ENCODE measurements around the gene HMGCS1.
"Not testable (repeated sequence)": the region's sequence is repeated elsewhere in the genome, so short reads cannot be mapped to it uniquely, and the experiment has no call there.

Gene HMGCS1

DNA sequence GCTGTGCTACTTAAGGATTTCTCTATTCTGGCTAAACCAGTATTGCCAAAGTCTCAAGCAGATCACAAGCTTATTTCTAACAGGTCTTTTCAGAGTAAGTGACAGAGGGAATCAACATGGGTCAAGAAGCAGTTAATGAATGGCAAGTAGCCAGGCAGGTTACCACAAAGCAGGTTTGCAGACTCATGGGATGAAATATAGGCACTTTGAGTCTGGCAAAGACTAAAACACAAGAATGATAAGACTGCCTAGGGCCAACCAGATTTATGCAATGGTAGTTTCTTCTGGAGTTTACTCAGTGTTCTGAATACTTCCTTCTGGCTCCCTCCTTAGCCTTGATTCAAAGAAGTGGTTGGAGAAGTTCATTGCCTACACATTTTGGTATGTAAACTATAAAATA lies 3.6 kb downstream of the HMGCS1 start:
- Histone ChIP-seq H3K27ac (replicated peaks) (no peak overlapping the region), H3K27me3 (ENCODE audit: insufficient read depth, poor library complexity, severe bottlenecking) (no peaks in the 10 kb centered on the region), H3K4me3 (replicated peaks; ENCODE audit: insufficient read depth, low read length) (no peak overlapping the region)
- TF ChIP-seq CTCF (IDR thresholded peaks at IDR 0.05; ENCODE audit: insufficient read depth, low read length) = no peak
- no peak for TF ChIP-seq GABPA (IDR thresholded peaks at IDR 0.05; ENCODE audit: low read depth)
- no peak for TF ChIP-seq REST (IDR thresholded peaks at IDR 0.05; ENCODE audit: insufficient replicate concordance, low read depth)
- no peak for DNase-seq (ENCODE audit: low read depth in 1 of 2, low spot score in 1 of 2)

DNA sequence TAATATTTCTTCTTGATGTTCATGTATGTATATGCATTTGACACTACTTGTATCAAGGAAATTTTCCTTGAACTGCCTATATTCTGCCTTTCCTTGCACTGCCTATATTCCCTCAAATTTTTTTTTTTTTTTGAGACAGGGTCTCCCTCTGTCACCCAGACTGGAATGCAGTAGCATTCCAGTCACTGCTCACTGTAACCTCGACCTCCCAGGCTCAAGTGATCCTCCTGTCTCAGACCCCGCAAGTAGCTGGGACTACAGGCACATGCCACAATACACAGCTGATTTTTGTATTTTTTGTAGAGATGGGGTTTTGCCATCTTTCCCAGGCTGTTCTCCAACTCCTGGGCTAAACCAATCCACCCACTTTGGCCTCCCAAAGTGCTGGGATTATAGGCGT lies 4.1 kb downstream of the HMGCS1 start:
- no peak for TF ChIP-seq POLR2AphosphoS5 (IDR thresholded peaks at IDR 0.05; ENCODE audit: low read depth)
- TF ChIP-seq REST (IDR thresholded peaks at IDR 0.05; ENCODE audit: insufficient replicate concordance, low read depth) = no peak
- no peak for TF ChIP-seq CTCF (IDR thresholded peaks at IDR 0.05; ENCODE audit: insufficient read depth, low read length)
- no peak for TF ChIP-seq GABPA (IDR thresholded peaks at IDR 0.05; ENCODE audit: low read depth)
- TF ChIP-seq SPI1 (IDR thresholded peaks at IDR 0.05; ENCODE audit: borderline replicate concordance, low read depth) = no peak
- DNase-seq (ENCODE audit: low read depth in 1 of 2, low spot score in 1 of 2) = no peak
- no peak overlapping the region for H3K4me3 ChIP-seq (replicated peaks; ENCODE audit: insufficient read depth, low read length)
- no peak overlapping the region for H3K27ac ChIP-seq (replicated peaks)
- H3K27me3 ChIP-seq (ENCODE audit: insufficient read depth, poor library complexity, severe bottlenecking) = no peaks in the 10 kb centered on the region

- H3K27me3 ChIP-seq (ENCODE audit: insufficient read depth, poor library complexity, severe bottlenecking); H3K27ac ChIP-seq (replicated peaks); H3K4me3 ChIP-seq (replicated peaks; ENCODE audit: insufficient read depth, low read length); DNase-seq (ENCODE audit: low read depth in 1 of 2, low spot score in 1 of 2): not testable (repeated sequence)
Measured at GRCh38 chr5:43306954-43307353, 6.3 kb downstream of the HMGCS1 start.

DNA sequence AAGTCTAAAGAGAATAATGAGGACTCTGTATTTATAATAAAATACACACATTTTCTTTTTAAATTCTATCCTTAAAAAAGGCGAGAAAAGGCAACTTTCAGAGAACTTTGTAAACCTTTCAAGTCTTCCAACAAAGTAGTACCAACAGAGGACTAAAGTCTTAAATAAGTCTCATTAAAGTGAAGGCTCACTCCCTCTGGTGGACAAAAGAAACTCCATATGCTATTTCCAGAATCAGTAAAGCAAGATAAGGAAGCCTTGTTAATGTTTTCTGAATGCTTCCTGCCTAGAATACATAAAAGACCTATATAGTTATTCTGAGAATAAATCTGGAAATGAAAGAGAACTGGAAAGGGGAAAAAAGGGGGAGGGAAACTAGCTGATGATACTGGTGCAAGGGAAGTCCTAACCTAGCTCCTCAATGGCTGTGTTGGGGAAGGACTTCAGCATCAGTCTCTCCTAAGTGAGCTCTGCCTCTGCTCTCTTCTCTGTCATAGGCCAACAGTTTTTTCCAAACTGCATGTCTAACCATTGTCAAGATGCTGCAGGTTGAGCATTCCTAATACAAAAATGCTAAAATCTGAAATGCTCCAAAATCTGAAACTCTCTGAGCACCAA lies 7.2 kb downstream of the HMGCS1 start:
- Histone ChIP-seq H3K27me3 (ENCODE audit: insufficient read depth, poor library complexity, severe bottlenecking) (no peaks in the 10 kb centered on the region), H3K27ac (replicated peaks) (no peak overlapping the region), H3K4me3 (replicated peaks; ENCODE audit: insufficient read depth, low read length) (no peak overlapping the region)
- TF ChIP-seq CTCF (IDR thresholded peaks at IDR 0.05; ENCODE audit: insufficient read depth, low read length) (peak; percentile 39), GABPA (IDR thresholded peaks at IDR 0.05; ENCODE audit: low read depth) (no peak)
- peak in 1 of 2 experiments; percentile 43 for DNase-seq (ENCODE audit: low read depth in 1 of 2, low spot score in 1 of 2)
